Osteoblast (primary cell): ENCODE data around the gene SLBP. TPM values are rescaled to one million over a fixed set of nuclear protein-coding genes. Genes with fewer than 3 reads are reported as not detected.

Experiments
- DNase-seq: peaks from one replicate; pipeline ENCODE4 v3.0.0; 2011; ENCODE audit warnings: low spot score, mixed read lengths; ENCODE audit not compliant: insufficient read length; ENCODE audit errors: missing footprints
- H2AFZ ChIP-seq: 2 replicates; pipeline ENCODE4 v1.6.0; 2011; ENCODE audit warnings: mild to moderate bottlenecking, low read length
- H3K27ac ChIP-seq: 2 replicates; pipeline ENCODE4 v1.5.1; 2011; ENCODE audit warnings: mild to moderate bottlenecking, low read depth, low read length, moderate library complexity
- H3K27me3 ChIP-seq: 2 replicates; pipeline ENCODE4 v1.6.0; 2012; ENCODE audit warnings: mild to moderate bottlenecking, control low read depth, inconsistent platforms, low read length, moderate library complexity; ENCODE audit not compliant: insufficient read depth
- H3K36me3 ChIP-seq: 2 replicates; pipeline ENCODE4 v1.5.1; 2011; ENCODE audit warnings: mild to moderate bottlenecking, low read length, control low read depth, moderate library complexity; ENCODE audit not compliant: insufficient read depth
- H3K4me1 ChIP-seq: 2 replicates; pipeline ENCODE4 v1.5.1; 2011; ENCODE audit warnings: mild to moderate bottlenecking, low read length, control low read depth, moderate library complexity; ENCODE audit not compliant: insufficient read depth
- H3K4me2 ChIP-seq: 2 replicates; pipeline ENCODE4 v1.6.0; 2011; ENCODE audit warnings: mild to moderate bottlenecking, low read length; ENCODE audit not compliant: insufficient read depth
- H3K4me3 ChIP-seq: fragments of 200-600 bp; sonication (generic); 3 replicates; pipeline ENCODE4 v1.5.1; 2012; ENCODE audit warnings: mild to moderate bottlenecking, low read length, inconsistent platforms; ENCODE audit not compliant: insufficient read depth
- H3K79me2 ChIP-seq: 2 replicates; pipeline ENCODE4 v1.6.0; 2012; ENCODE audit warnings: mild to moderate bottlenecking, low read length, control low read depth, inconsistent platforms; ENCODE audit not compliant: insufficient read depth
- H3K9me3 ChIP-seq: 2 replicates; pipeline ENCODE4 v1.5.1; 2011; ENCODE audit warnings: low read depth, low read length, control low read depth
- H4K20me1 ChIP-seq: 2 replicates; pipeline ENCODE4 v1.6.0; 2012; ENCODE audit warnings: mild to moderate bottlenecking, low read length, control low read depth; ENCODE audit not compliant: insufficient read depth
- CTCF ChIP-seq: IDR thresholded peaks from 2 replicates; pipeline ENCODE4 v1.5.1; 2011; ENCODE audit warnings: mild to moderate bottlenecking, low read depth, low read length, moderate library complexity; ENCODE audit errors: extremely low read depth
- total RNA-seq: library from RNA; depleted of rRNA; stranded (reverse); fragments of >200 nt; gene quantifications from 2 replicates; pipeline ENCODE4 v1.2.3, GENCODE V29; 2012

SLBP gene
- total RNA-seq, 1 donor, result 55.7 TPM

- no peaks in the 10 kb centered on the region for H3K9me3 ChIP-seq
- peaks cover 14% of the 10 kb centered on the region for H3K36me3 ChIP-seq
- TF ChIP-seq CTCF, result no peak
- peak overlapping the region; percentile 92 for H3K27ac ChIP-seq
- no peaks in the 10 kb centered on the region for H3K27me3 ChIP-seq
- DNase-seq, result peak; percentile 97
- H3K4me3 ChIP-seq, result peak overlapping the region; percentile 79
- H4K20me1 ChIP-seq, result peaks cover 26% of the 10 kb centered on the region
- H2AFZ ChIP-seq, result peak overlapping the region; percentile 86
- H3K4me1 ChIP-seq, result peaks cover 8% of the 10 kb centered on the region
- H3K79me2 ChIP-seq, result peaks cover 57% of the 10 kb centered on the region
- H3K4me2 ChIP-seq, result peak overlapping the region; percentile 97
These were observed 426 bp downstream of the SLBP start for GRCh38 chr4:1711571-1712215.

- Histone ChIP-seq H3K79me2 (peaks cover 57% of the 10 kb centered on the region), H3K4me2 (peak overlapping the region; percentile 97), H3K9me3 (no peaks in the 10 kb centered on the region), H3K4me1 (peaks cover 8% of the 10 kb centered on the region), H3K4me3 (peak overlapping the region; percentile 79), H2AFZ (peak overlapping the region; percentile 86), H3K36me3 (peaks cover 8% of the 10 kb centered on the region), H3K27ac (peak overlapping the region; percentile 92), H3K27me3 (no peaks in the 10 kb centered on the region), H4K20me1 (peaks cover 22% of the 10 kb centered on the region)
- no peak for DNase-seq
- no peak for TF ChIP-seq CTCF
These were observed 1.0 kb downstream of the SLBP start for GRCh38 chr4:1711055-1711570.

- H3K4me3 ChIP-seq, result no peak overlapping the region
- peaks cover 6% of the 10 kb centered on the region for H3K4me1 ChIP-seq
These were observed 3.5 kb downstream of the SLBP start for GRCh38 chr4:1708581-1708980.

More at GRCh38 chr4:1708581-1708980, 3.5 kb downstream of the SLBP start:
- peaks cover 13% of the 10 kb centered on the region for H4K20me1 ChIP-seq
- peak; percentile 45 for DNase-seq
- TF ChIP-seq CTCF, result no peak
- H3K27me3 ChIP-seq, result no peaks in the 10 kb centered on the region
- H3K9me3 ChIP-seq, result no peaks in the 10 kb centered on the region
- H3K36me3 ChIP-seq, result peaks cover 14% of the 10 kb centered on the region
- H3K79me2 ChIP-seq, result peaks cover 80% of the 10 kb centered on the region
- no peak overlapping the region for H3K4me2 ChIP-seq
- H3K27ac ChIP-seq, result no peak overlapping the region
- no peak overlapping the region for H2AFZ ChIP-seq
